HG03520 (cell line): ENCODE measurements around the gene DHRS3.
"Not testable (repeated sequence)": the region's sequence is repeated elsewhere in the genome, so short reads cannot be mapped to it uniquely, and the experiment has no call there.

ENCODE experiments used
- ATAC-seq: cut with Tn5 transposase; IDR thresholded peaks from one replicate; pipeline ENCODE4 v1.9.1; 2021; ENCODE audit warnings: mild to moderate bottlenecking, moderate library complexity; ENCODE audit not compliant: unreplicated experiment

DHRS3 gene

GRCh38 chr1:12580054-12580887, 37.7 kb downstream of the DHRS3 start:
- ATAC-seq = no peak

- no peak for ATAC-seq
These were observed 39.1 kb downstream of the DHRS3 start for GRCh38 chr1:12578860-12579422.

- no peak for ATAC-seq
These were observed 41.0 kb downstream of the DHRS3 start for GRCh38 chr1:12577020-12577419.

GRCh38 chr1:12574757-12575139, 43.3 kb downstream of the DHRS3 start:
- no peak for ATAC-seq

- ATAC-seq = no peak
These were observed 44.8 kb downstream of the DHRS3 start for GRCh38 chr1:12573015-12573825.

GRCh38 chr1:12572522-12572921, 45.5 kb downstream of the DHRS3 start:
- no peak for ATAC-seq

GRCh38 chr1:12570291-12570690, 47.7 kb downstream of the DHRS3 start:
- ATAC-seq = no peak

GRCh38 chr1:12568009-12568767, 49.8 kb downstream of the DHRS3 start:
- no peak for ATAC-seq

- no peak for ATAC-seq
These were observed 50.7 kb downstream of the DHRS3 start for GRCh38 chr1:12567288-12567819.

GRCh38 chr1:12566484-12567287, 51.3 kb downstream of the DHRS3 start:
- ATAC-seq = no peak

GRCh38 chr1:12565966-12566352, 52.1 kb downstream of the DHRS3 start:
- ATAC-seq = no peak

- ATAC-seq = no peak
These were observed 52.7 kb downstream of the DHRS3 start for GRCh38 chr1:12565094-12565965.

GRCh38 chr1:12564251-12564650, 53.8 kb downstream of the DHRS3 start:
- ATAC-seq = not testable (repeated sequence)

- no peak for ATAC-seq
These were observed 54.9 kb downstream of the DHRS3 start for GRCh38 chr1:12562955-12563576.

GRCh38 chr1:12561121-12561520, 56.9 kb downstream of the DHRS3 start:
- no peak for ATAC-seq

- ATAC-seq = no peak
These were observed 60.8 kb downstream of the DHRS3 start for GRCh38 chr1:12556957-12557935.

- ATAC-seq = no peak
These were observed 61.6 kb downstream of the DHRS3 start for GRCh38 chr1:12556368-12556930.
